Fibroblast of lung (primary cell): ENCODE results near the gene TENM4. TPM values are rescaled to one million over a fixed set of nuclear protein-coding genes. Genes with fewer than 3 reads are reported as not detected.

Experiments used
- DNase-seq, 2 donors: peaks; one replicate each; pipeline versions ENCODE4 v3.0.0 to v3.0.0-alpha.2; 2010; ENCODE audit warnings: low read depth in 2 of 2
- H2AFZ ChIP-seq: 2 replicates; pipeline ENCODE4 v1.5.1; 2012; ENCODE audit warnings: low read length, control low read depth, inconsistent platforms
- H3K27ac ChIP-seq: 2 replicates; pipeline ENCODE4 v1.5.1; 2011; ENCODE audit warnings: low read length, control low read depth; ENCODE audit not compliant: insufficient read depth
- H3K27me3 ChIP-seq: 2 replicates; pipeline ENCODE4 v1.5.1; 2011; ENCODE audit warnings: mild to moderate bottlenecking, low read length; ENCODE audit not compliant: control insufficient read depth, insufficient read depth
- H3K36me3 ChIP-seq: 2 replicates; pipeline ENCODE4 v1.5.1; 2011; ENCODE audit warnings: low read length; ENCODE audit not compliant: control insufficient read depth, insufficient read depth
- H3K4me1 ChIP-seq: 2 replicates; pipeline ENCODE4 v1.5.1; 2011; ENCODE audit warnings: low read length; ENCODE audit not compliant: control insufficient read depth, insufficient read depth; ENCODE audit errors: extremely low read depth
- H3K4me2 ChIP-seq: 2 replicates; pipeline ENCODE4 v1.5.1; 2011; ENCODE audit warnings: low read length, control low read depth; ENCODE audit not compliant: insufficient read depth; ENCODE audit errors: extremely low read depth
- H3K4me3 ChIP-seq, 4 experiments: fragments of 200-600 bp in 1 of 4; sonication (generic) in 1 of 4; replicated peaks in 1 of 4; 2 replicates each; pipeline ENCODE4 v1.5.1; 2011 to 2016; ENCODE audit warnings: low read length in 4 of 4, low read depth in 3 of 4, mild to moderate bottlenecking in 3 of 4, control low read depth in 2 of 4, inconsistent platforms in 1 of 4, mixed read lengths in 1 of 4; ENCODE audit not compliant: insufficient read depth in 1 of 4; ENCODE audit errors: control extremely low read depth in 1 of 4
- H3K79me2 ChIP-seq: 2 replicates; pipeline ENCODE4 v1.5.1; 2012; ENCODE audit warnings: mild to moderate bottlenecking, low read length, inconsistent platforms; ENCODE audit not compliant: control insufficient read depth, insufficient read depth
- H3K9ac ChIP-seq: 2 replicates; pipeline ENCODE4 v1.5.1; 2011; ENCODE audit warnings: mild to moderate bottlenecking, low read length, control low read depth; ENCODE audit not compliant: insufficient read depth
- H3K9me3 ChIP-seq: 2 replicates; pipeline ENCODE4 v1.5.1; 2012; ENCODE audit warnings: low read depth, low read length; ENCODE audit not compliant: control insufficient read depth, insufficient read depth
- H4K20me1 ChIP-seq: 2 replicates; pipeline ENCODE4 v1.5.1; 2011; ENCODE audit warnings: low read length; ENCODE audit not compliant: control insufficient read depth, insufficient read depth; ENCODE audit errors: extremely low read depth
- CTCF ChIP-seq, 2 donors: IDR thresholded peaks in 1 of 2; conservative IDR thresholded peaks in 1 of 2; 1 replicate in 1 of 2; 2 replicates in 1 of 2; pipeline ENCODE4 v1.5.1; 2011 to 2012; ENCODE audit warnings: low read length in 2 of 2, control low read depth in 1 of 2, inconsistent platforms in 1 of 2, low read depth in 1 of 2, mild to moderate bottlenecking in 1 of 2
- EZH2 ChIP-seq: IDR thresholded peaks from 2 replicates; pipeline ENCODE4 v1.5.1; 2012; ENCODE audit warnings: low read length, control low read depth, mild to moderate bottlenecking; ENCODE audit errors: missing control alignments
- polyA plus RNA-seq, 2 donors: library from polyadenylated mRNA; depleted of rRNA in 1 of 2; stranded (reverse) in 1 of 2; unstranded in 1 of 2; fragments of >200 nt; gene quantifications; 2 replicates each; pipeline ENCODE4 v1.2.1, GENCODE V29; 2011 to 2012; ENCODE audit warnings: missing spikeins in 1 of 2
- total RNA-seq: library from RNA; depleted of rRNA; stranded (reverse); fragments of >200 nt; gene quantifications from 2 replicates; pipeline ENCODE4 v1.2.1, GENCODE V29; 2014

The TENM4 gene
- total and polyA plus RNA-seq, 2 donors (not counting 1 experiment from before 2014, with no cell fraction given) = 4.6 to 48.4 TPM

- no peaks in the 10 kb centered on the region for H3K36me3 ChIP-seq
- H2AFZ ChIP-seq = no peak overlapping the region
- H3K27ac ChIP-seq = no peak overlapping the region
- no peaks in the 10 kb centered on the region for H3K27me3 ChIP-seq
- no peaks in the 10 kb centered on the region for H3K4me1 ChIP-seq
- no peaks in the 10 kb centered on the region for H3K79me2 ChIP-seq
- no peak overlapping the region for H3K4me2 ChIP-seq
- H3K9ac ChIP-seq = no peak overlapping the region
- no peak overlapping the region for H3K4me3 ChIP-seq
- TF ChIP-seq CTCF (conservative IDR thresholded peaks at IDR 0.05 in 1 of 2, IDR thresholded peaks at IDR 0.05 in 1 of 2; ENCODE audit: low read depth in 1 of 2, low read length in 2 of 2) = no peak
- TF ChIP-seq EZH2 = no peak
- no peaks in the 10 kb centered on the region for H3K9me3 ChIP-seq
- peak in 1 of 2 donors; percentile 20 for DNase-seq
- no peaks in the 10 kb centered on the region for H4K20me1 ChIP-seq
Measured at GRCh38 chr11:79220171-79220570, 220.7 kb downstream of the TENM4 start.

- no peaks in the 10 kb centered on the region for H3K9me3 ChIP-seq
- H3K4me1 ChIP-seq = no peaks in the 10 kb centered on the region
- peak in 1 of 2 donors; percentile 13 for DNase-seq
Measured at GRCh38 chr11:79219186-79220045, 221.4 kb downstream of the TENM4 start.

More at GRCh38 chr11:79219186-79220045, 221.4 kb downstream of the TENM4 start:
- no peak for TF ChIP-seq CTCF (conservative IDR thresholded peaks at IDR 0.05 in 1 of 2, IDR thresholded peaks at IDR 0.05 in 1 of 2; ENCODE audit: low read depth in 1 of 2, low read length in 2 of 2)
- no peak for TF ChIP-seq EZH2
- no peaks in the 10 kb centered on the region for H4K20me1 ChIP-seq
- no peaks in the 10 kb centered on the region for H3K79me2 ChIP-seq
- no peak overlapping the region for H3K4me2 ChIP-seq
- H3K27ac ChIP-seq = no peak overlapping the region
- no peaks in the 10 kb centered on the region for H3K27me3 ChIP-seq
- no peak overlapping the region for H3K9ac ChIP-seq
- H3K36me3 ChIP-seq = no peaks in the 10 kb centered on the region
- no peak overlapping the region for H3K4me3 ChIP-seq
- H2AFZ ChIP-seq = no peak overlapping the region
